ENCODE results near the gene DOCK3.

The DOCK3 gene

DNA sequence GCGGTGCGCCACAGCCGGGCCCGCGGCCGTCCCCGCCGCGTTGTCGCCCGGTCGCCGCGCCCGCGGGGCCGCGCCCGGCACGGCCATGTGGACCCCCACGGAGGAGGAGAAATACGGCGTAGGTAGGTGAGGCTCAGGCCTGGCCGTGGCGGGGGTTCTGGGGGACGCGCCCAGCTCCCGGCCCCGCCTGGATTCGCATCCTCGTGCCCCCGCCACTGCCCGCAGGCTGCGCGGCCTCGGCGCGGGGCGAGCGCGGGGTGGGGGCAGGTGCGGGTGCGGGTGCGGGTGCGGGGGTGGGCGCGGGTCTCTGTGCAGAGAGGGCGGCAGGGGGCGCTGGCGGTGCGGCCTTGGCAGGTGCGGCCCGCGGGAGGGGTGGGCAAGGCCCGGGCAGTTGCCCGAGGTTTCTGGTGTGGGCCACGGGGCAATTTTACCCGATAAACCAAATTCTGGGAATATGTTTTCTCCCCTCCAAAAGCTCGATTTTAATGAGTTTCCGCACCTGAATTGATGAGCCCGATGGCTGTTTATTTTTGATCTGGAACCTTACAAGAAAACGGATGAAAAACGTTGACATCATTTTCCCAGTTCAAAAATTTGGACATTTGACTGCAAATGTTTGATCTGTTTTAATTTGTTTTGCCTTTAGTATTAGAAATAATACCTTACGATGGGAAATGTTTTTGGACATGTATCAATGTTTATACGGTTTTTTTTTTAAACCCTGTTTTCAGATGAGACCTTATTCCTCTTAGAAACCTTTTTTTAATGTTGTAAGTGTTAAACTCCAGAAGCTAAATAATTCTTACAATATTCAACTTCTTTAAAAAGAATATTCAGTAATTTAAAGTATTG, 678 bp downstream of the DOCK3 start:
- TF ChIP-seq SIN3A (IDR thresholded peaks at IDR 0.05; ENCODE audit: borderline replicate concordance, insufficient read depth, low read length), result no peak
- TF ChIP-seq REST (IDR thresholded peaks at IDR 0.05; ENCODE audit: insufficient read depth in 1 of 2, low read depth in 2 of 2, low read length in 2 of 2), result no peak
- TF ChIP-seq FOXP2 (optimal IDR thresholded peaks at IDR 0.05; ENCODE audit: borderline replicate concordance, extremely low read depth, extremely low read length, insufficient read depth), result no peak
- TF ChIP-seq TAF1 (IDR thresholded peaks at IDR 0.05; ENCODE audit: borderline replicate concordance, insufficient read depth, low read length), result no peak
- TF ChIP-seq POLR2AphosphoS5 (IDR thresholded peaks at IDR 0.05; ENCODE audit: low read depth, low read length), result no peak

GRCh38 chr3:50676031-50676705, 1.4 kb downstream of the DOCK3 start:
- no peak for TF ChIP-seq TAF1 (IDR thresholded peaks at IDR 0.05; ENCODE audit: borderline replicate concordance, insufficient read depth, low read length)
- TF ChIP-seq FOXP2 (optimal IDR thresholded peaks at IDR 0.05; ENCODE audit: borderline replicate concordance, extremely low read depth, extremely low read length, insufficient read depth), result no peak
- TF ChIP-seq REST (IDR thresholded peaks at IDR 0.05; ENCODE audit: insufficient read depth in 1 of 2, low read depth in 2 of 2, low read length in 2 of 2), result no peak

DNA sequence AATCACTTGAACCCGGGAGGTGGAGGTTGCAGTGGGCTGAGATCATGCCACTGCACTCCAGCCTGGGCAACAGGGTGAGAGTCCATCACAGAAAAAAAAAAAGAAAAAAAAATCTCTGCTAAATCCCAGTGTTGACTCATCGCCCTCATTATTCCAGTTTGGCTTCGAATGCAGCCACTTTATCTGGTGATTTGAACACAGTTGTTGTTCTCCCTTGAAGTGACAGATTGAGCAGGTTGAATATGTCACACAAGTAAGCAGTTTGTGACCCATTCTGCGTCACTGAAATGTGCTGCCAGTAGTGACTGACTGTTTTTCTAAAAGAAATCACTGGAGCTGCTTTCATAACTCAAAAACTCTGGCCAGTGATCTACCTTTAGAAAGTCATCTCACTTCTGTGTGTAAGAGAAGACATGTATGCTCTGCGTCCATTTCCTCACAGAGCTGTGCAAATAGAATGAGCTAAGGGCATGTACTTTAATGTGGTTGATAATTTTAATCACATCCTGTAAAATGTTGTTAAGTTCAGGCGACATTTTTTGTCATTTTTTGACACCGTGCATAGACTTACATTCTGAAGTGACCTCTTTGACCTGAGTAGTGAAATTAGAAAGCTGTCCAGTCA, 12.5 kb downstream of the DOCK3 start:
- TF ChIP-seq TAF1 (IDR thresholded peaks at IDR 0.05; ENCODE audit: borderline replicate concordance, insufficient read depth, low read length) (no peak), FOXP2 (optimal IDR thresholded peaks at IDR 0.05; ENCODE audit: borderline replicate concordance, extremely low read depth, extremely low read length, insufficient read depth) (no peak), SIN3A (IDR thresholded peaks at IDR 0.05; ENCODE audit: borderline replicate concordance, insufficient read depth, low read length) (no peak), REST (IDR thresholded peaks at IDR 0.05; ENCODE audit: insufficient read depth in 1 of 2, low read depth in 2 of 2, low read length in 2 of 2) (no peak), POLR2AphosphoS5 (IDR thresholded peaks at IDR 0.05; ENCODE audit: low read depth, low read length) (no peak)

DNA sequence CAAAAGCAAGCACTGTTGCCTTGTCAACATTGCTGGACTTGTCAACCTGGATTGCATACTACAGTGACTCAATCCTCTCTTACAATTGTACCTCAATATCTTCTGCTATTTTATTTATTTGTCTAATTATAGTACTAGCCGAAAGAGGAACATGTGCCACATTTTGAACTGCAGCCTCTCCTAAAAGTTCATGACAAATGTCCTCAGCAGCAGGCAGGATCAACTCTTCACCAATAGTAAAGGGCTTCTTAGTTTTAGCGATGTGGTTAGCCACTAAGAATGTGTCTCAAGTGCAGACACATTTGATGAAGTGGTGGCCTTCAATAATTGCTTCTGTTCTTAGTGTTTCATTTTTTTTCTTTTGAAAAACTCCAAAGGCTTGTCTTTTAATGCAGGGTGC, 13.2 kb downstream of the DOCK3 start:
- TF ChIP-seq TAF1 (IDR thresholded peaks at IDR 0.05; ENCODE audit: borderline replicate concordance, insufficient read depth, low read length), result no peak

DNA sequence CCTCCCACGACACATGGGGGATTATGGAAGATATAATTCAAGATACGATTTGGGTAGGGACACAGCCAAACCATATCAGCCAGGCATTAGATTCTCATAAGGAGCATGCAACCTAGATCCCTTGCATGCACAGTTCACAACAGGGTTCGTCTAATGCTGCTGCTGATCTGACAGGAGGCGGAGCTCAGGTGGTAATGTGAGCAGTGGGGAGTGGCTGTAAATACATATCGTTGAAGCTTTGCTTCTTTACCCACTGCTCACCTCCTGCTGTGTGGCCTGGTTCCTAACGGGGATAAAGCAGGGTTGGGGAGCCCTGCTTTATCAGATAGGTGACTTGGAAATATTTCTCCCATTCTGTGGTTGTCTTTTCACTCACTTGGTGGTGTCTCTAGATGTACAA, 14.8 kb downstream of the DOCK3 start:
- TF ChIP-seq TAF1 (IDR thresholded peaks at IDR 0.05; ENCODE audit: borderline replicate concordance, insufficient read depth, low read length) (no peak), POLR2AphosphoS5 (IDR thresholded peaks at IDR 0.05; ENCODE audit: low read depth, low read length) (no peak), FOXP2 (optimal IDR thresholded peaks at IDR 0.05; ENCODE audit: borderline replicate concordance, extremely low read depth, extremely low read length, insufficient read depth) (no peak), REST (IDR thresholded peaks at IDR 0.05; ENCODE audit: insufficient read depth in 1 of 2, low read depth in 2 of 2, low read length in 2 of 2) (no peak), SIN3A (IDR thresholded peaks at IDR 0.05; ENCODE audit: borderline replicate concordance, insufficient read depth, low read length) (no peak)

All from PFSK-1 (cell line).